SK-N-SH (cell line): ENCODE results near the gene MOCOS. TPM values are rescaled to one million over a fixed set of nuclear protein-coding genes. Genes with fewer than 3 reads are reported as not detected.
A peak's percentile ranks its signal among the peaks of the same experiment; 100 is the strongest.

Experiments used
- CTCF ChIA-PET: fragments of 300-600, 350-600 bp; formaldehyde crosslinking; extraction: SDS; loops from one replicate; lab custom pipeline; 2021; lab: Yijun Ruan, JAX
- POLR2A ChIA-PET: fragments of 350-600 bp; sonication (Branson Sonifier 250); formaldehyde crosslinking; extraction: SDS; loops from one replicate; lab custom pipeline; 2020; ENCODE audit warnings: antibody characterized with exemption, inconsistent platforms; lab: Yijun Ruan, JAX
- DNase-seq: peaks from one replicate; pipeline ENCODE4 v3.0.0; 2012
- H2AFZ ChIP-seq: fragments of 200-600 bp; sonication (generic); 2 replicates; pipeline ENCODE4 v1.8.1; 2016; ENCODE audit warnings: antibody characterized with exemption, mild to moderate bottlenecking, low read depth
- H3F3A ChIP-seq: fragments of 200-600 bp; sonication (generic); replicated peaks from 2 replicates; pipeline ENCODE3; 2016; ENCODE audit warnings: antibody characterized with exemption, mild to moderate bottlenecking; ENCODE audit not compliant: insufficient read depth
- H3K27ac ChIP-seq, 2 experiments: fragments of 200-500 bp in 1 of 2; fragments of 200-600 bp in 1 of 2; sonication (Bioruptor generic) in 1 of 2; sonication (generic), shearing (Covaris generic) in 1 of 2; 2 replicates each; pipeline versions ENCODE4 v1.5.1 to v1.6.1; 2014 to 2016; ENCODE audit warnings: low read depth in 2 of 2, inconsistent platforms in 1 of 2, low read length in 1 of 2, mild to moderate bottlenecking in 1 of 2, mixed read lengths in 1 of 2
- H3K27me3 ChIP-seq: fragments of 200-600 bp; sonication (generic), shearing (Covaris generic); 2 replicates; pipeline ENCODE4 v1.6.1; 2016; ENCODE audit warnings: mixed run types; ENCODE audit not compliant: insufficient read depth
- H3K36me3 ChIP-seq, 2 experiments: fragments of 200-500 bp in 1 of 2; fragments of 200-600 bp in 1 of 2; sonication (Bioruptor generic) in 1 of 2; sonication (generic) in 1 of 2; replicated peaks in 1 of 2; 2 replicates each; pipeline versions ENCODE3 to v1.5.1; 2014 to 2016; ENCODE audit warnings: low read length in 1 of 2, mild to moderate bottlenecking in 1 of 2; ENCODE audit not compliant: insufficient read depth in 2 of 2, control insufficient read depth in 1 of 2
- H3K4me1 ChIP-seq, 2 experiments: fragments of 200-500 bp in 1 of 2; fragments of 200-600 bp in 1 of 2; sonication (Bioruptor generic) in 1 of 2; sonication (generic), shearing (Covaris generic) in 1 of 2; 2 replicates each; pipeline versions ENCODE4 v1.5.1 to v1.6.1; 2014 to 2016; ENCODE audit warnings: low read depth in 1 of 2, low read length in 1 of 2, mixed run types in 1 of 2; ENCODE audit not compliant: insufficient read depth in 2 of 2, control insufficient read depth in 1 of 2
- H3K4me2 ChIP-seq: fragments of 200-600 bp; sonication (generic), shearing (Covaris generic); 2 replicates; pipeline ENCODE4 v1.6.1; 2017; ENCODE audit warnings: mixed run types
- H3K4me3 ChIP-seq, 2 experiments: fragments of 200-500 bp in 1 of 2; fragments of 200-600 bp in 1 of 2; sonication (Bioruptor generic) in 1 of 2; sonication (generic), shearing (Covaris generic) in 1 of 2; 2 replicates each; pipeline versions ENCODE4 v1.5.1 to v1.8.1; 2014 to 2016; ENCODE audit warnings: low read depth in 2 of 2, inconsistent platforms in 1 of 2, low read length in 1 of 2, mild to moderate bottlenecking in 1 of 2, mixed read lengths in 1 of 2, moderate library complexity in 1 of 2
- H3K79me2 ChIP-seq: fragments of 200-600 bp; sonication (generic); 2 replicates; pipeline ENCODE4 v1.8.1; 2017; ENCODE audit warnings: mild to moderate bottlenecking; ENCODE audit not compliant: insufficient read depth
- H3K9ac ChIP-seq: fragments of 200-600 bp; sonication (generic); 2 replicates; pipeline ENCODE4 v1.6.1; 2017; ENCODE audit warnings: mixed run types
- H3K9me2 ChIP-seq: fragments of 200-600 bp; sonication (generic); 2 replicates; pipeline ENCODE4 v1.6.1; 2017; ENCODE audit warnings: mixed run types
- H3K9me3 ChIP-seq: fragments of 200-600 bp; sonication (generic); 2 replicates; pipeline ENCODE4 v1.6.1; 2017; ENCODE audit warnings: mixed run types, mild to moderate bottlenecking, moderate library complexity
- H4K20me1 ChIP-seq: fragments of 200-600 bp; sonication (generic); 2 replicates; pipeline ENCODE4 v1.6.1; 2017; ENCODE audit warnings: mild to moderate bottlenecking, mixed run types; ENCODE audit not compliant: insufficient read depth
- CHD2 ChIP-seq: fragments of 150-350 bp; IDR thresholded peaks from 2 replicates; pipeline ENCODE4 v1.6.1; 2018; ENCODE audit warnings: low read length; ENCODE audit not compliant: partially characterized antibody
- FOSL2 ChIP-seq: IDR thresholded peaks from 2 replicates; pipeline ENCODE4 v1.4.0; 2012; ENCODE audit warnings: low read depth, mild to moderate bottlenecking, moderate library complexity, borderline replicate concordance
- FOXM1 ChIP-seq: IDR thresholded peaks from 2 replicates; pipeline ENCODE4 v1.4.0; 2012; ENCODE audit warnings: low read depth, mild to moderate bottlenecking
- GABPA ChIP-seq: IDR thresholded peaks from 2 replicates; pipeline ENCODE4 v1.4.0; 2012; ENCODE audit warnings: low read depth, mild to moderate bottlenecking
- GATA2 ChIP-seq: sonication (generic); formaldehyde crosslinking; IDR thresholded peaks from 2 replicates; pipeline ENCODE4 v1.5.0; 2020; ENCODE audit warnings: mild to moderate bottlenecking, missing genetic modification reagents
- IRF3 ChIP-seq: fragments of 150-350 bp; IDR thresholded peaks from 2 replicates; pipeline ENCODE4 v1.6.1; 2016; ENCODE audit warnings: mild to moderate bottlenecking, low read depth, low read length
- JUND ChIP-seq: IDR thresholded peaks from 2 replicates; pipeline ENCODE4 v1.4.0; 2012
- MAX ChIP-seq: IDR thresholded peaks from 2 replicates; pipeline ENCODE4 v1.4.0; 2012; ENCODE audit warnings: low read depth
- MXI1 ChIP-seq: IDR thresholded peaks from 2 replicates; pipeline ENCODE4 v1.6.1; 2012; ENCODE audit warnings: mild to moderate bottlenecking, low read depth, low read length, improper control_type of control experiment
- NFIC ChIP-seq: IDR thresholded peaks from 2 replicates; pipeline ENCODE4 v1.4.0; 2012; ENCODE audit warnings: borderline replicate concordance
- POLR2AphosphoS5 ChIP-seq: IDR thresholded peaks from 2 replicates; pipeline ENCODE4 v1.6.1; 2012; ENCODE audit warnings: low read depth, low read length
- RAD21 ChIP-seq: IDR thresholded peaks from 2 replicates; pipeline ENCODE4 v1.6.1; 2012; ENCODE audit warnings: mild to moderate bottlenecking, low read length
- REST ChIP-seq: IDR thresholded peaks from 2 replicates; pipeline ENCODE4 v1.6.1; 2012; ENCODE audit warnings: mild to moderate bottlenecking, low read depth, low read length, moderate library complexity
- RFX5 ChIP-seq: IDR thresholded peaks from 2 replicates; pipeline ENCODE4 v1.6.1; 2012; ENCODE audit warnings: mild to moderate bottlenecking, improper control_type of control experiment, low read length
- RXRA ChIP-seq: IDR thresholded peaks from 2 replicates; pipeline ENCODE4 v1.4.0; 2012; ENCODE audit warnings: low read depth, mild to moderate bottlenecking, borderline replicate concordance
- SIN3A ChIP-seq: IDR thresholded peaks from 2 replicates; pipeline ENCODE4 v1.6.1; 2012; ENCODE audit warnings: low read depth, mild to moderate bottlenecking, low read length, moderate library complexity, borderline replicate concordance
- SMC3 ChIP-seq: IDR thresholded peaks from 2 replicates; pipeline ENCODE4 v1.6.1; 2012; ENCODE audit warnings: low read depth, low read length, improper control_type of control experiment
- TCF12 ChIP-seq: IDR thresholded peaks from 2 replicates; pipeline ENCODE4 v1.4.0; 2012
- USF1 ChIP-seq: IDR thresholded peaks from 2 replicates; pipeline ENCODE4 v1.4.0; 2012; ENCODE audit warnings: low read depth, borderline replicate concordance
- WGBS: methylation state at CpG from one replicate; pipeline ENCODE4 v1.1.6; 2017; ENCODE audit warnings: low lambda C conversion rate; 5-methylcytosine and 5-hydroxymethylcytosine counted together
- polyA plus RNA-seq, 3 experiments: library from polyadenylated mRNA; depleted of rRNA; stranded (reverse); fragments of >200 nt; gene quantifications; 2 replicates each; pipeline ENCODE4 v1.2.3, GENCODE V29; 2012
- TF ChIP-seq, protein P1 (sequence below): IDR thresholded peaks from 2 replicates; pipeline ENCODE4; 2012
- TF ChIP-seq, protein P2 (sequence below): fragments of 150-350 bp; IDR thresholded peaks from 2 replicates; pipeline ENCODE4 v1.6.1; 2017; ENCODE audit warnings: antibody characterized with exemption, low read length, low read depth, borderline replicate concordance

MOCOS gene
- polyA plus RNA-seq, 1 of the 3 experiments (the other 2 are of a cell fraction) = 1.2 TPM

DNA sequence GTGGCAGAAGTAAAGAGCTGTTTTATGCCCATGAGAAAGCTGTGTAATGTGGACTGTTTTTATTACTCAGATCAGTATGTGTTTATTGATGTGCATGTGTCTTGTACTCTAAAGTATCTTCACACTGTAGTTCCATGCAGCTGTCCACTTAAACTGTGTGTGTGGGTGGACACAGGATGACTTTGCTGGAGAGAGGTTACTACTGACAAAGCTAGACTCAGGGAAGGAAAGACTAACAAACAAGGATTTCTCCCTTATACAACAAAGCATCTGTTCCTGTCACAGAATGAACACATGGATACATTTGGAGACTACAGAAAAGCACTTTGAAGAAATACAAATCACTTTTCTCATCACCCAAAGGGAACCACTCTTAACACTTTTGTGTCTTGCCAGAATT lies 120.2 kb downstream of the MOCOS start (continued):
- TF ChIP-seq IRF3 (no peak), MAX (no peak), RFX5 (no peak), GATA2 (CRISPR knock-in tag) (no peak), GABPA (no peak)
- TF ChIP-seq, protein P1, sequence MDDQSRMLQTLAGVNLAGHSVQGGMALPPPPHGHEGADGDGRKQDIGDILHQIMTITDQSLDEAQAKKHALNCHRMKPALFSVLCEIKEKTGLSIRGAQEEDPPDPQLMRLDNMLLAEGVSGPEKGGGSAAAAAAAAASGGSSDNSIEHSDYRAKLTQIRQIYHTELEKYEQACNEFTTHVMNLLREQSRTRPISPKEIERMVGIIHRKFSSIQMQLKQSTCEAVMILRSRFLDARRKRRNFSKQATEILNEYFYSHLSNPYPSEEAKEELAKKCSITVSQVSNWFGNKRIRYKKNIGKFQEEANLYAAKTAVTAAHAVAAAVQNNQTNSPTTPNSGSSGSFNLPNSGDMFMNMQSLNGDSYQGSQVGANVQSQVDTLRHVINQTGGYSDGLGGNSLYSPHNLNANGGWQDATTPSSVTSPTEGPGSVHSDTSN = no peak

DNA sequence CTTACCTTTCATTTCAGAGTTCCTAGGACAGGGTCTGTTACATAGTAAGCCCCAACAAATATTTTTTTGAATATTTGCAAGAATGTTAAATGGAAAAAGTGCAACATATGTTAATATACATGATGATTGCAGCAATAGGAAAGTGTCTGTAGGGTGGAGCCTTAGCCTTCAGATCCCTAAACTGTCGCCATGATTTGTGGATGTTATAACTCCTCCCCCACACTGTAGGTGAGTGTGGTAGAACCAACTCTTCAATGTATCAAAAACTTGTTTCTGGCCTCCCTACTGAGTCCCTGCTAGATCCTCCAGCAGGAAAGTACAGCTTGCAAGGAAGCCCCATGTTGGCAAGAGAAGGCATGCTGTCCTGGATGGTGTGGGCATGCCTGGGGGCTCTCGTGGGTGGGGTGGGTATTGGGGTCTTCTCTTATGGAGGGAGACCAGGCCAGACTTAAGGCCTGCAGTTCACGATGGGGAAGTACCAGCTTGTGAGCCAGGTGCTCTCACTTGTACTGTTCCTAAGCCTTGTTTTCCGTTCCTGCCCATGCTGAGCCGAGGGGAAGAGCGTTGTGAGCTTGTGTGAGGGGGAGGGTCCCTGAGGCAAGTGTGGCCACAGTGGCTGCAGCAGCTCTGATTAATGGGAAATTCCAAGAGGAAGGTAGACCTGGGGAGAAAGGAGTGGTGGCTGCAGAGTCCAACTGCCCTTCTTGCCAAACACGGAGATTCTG lies 121.6 kb downstream of the MOCOS start:
- no peaks in the 10 kb centered on the region for H4K20me1 ChIP-seq
- no peaks in the 10 kb centered on the region for H3K9me3 ChIP-seq
- no peaks in the 10 kb centered on the region for H3K79me2 ChIP-seq
- peaks cover 10 to 35% of the 10 kb centered on the region in 2 experiments for H3K4me1 ChIP-seq
- CTCF ChIA-PET = interaction anchor here (1.1 to 4.2 kb wide), 5 partner anchors 12 to 84 kb away, joined by 3 to 21 read pairs (median 3); partner anchors contain the start of gene FHOD3
- H3K4me2 ChIP-seq = peak overlapping the region; percentile 65; the same call in 1 of the 2 replicates
- POLR2A ChIA-PET = interaction anchor here (0.9 to 1.4 kb wide), 2 partner anchors 9 to 11 kb away, joined by 3 to 13 read pairs; partner anchors contain the start of gene FHOD3
- H3K9me2 ChIP-seq = no peaks in the 10 kb centered on the region
- peak; percentile 39 for DNase-seq
- H3K36me3 ChIP-seq = no peaks in the 10 kb centered on the region
- peak overlapping the region; percentile 92 to 93 for H3K27ac ChIP-seq
- H3K4me3 ChIP-seq = no peak overlapping the region; a peak in 1 of 4 replicates
- H3K27me3 ChIP-seq = peaks cover under 1% of the 10 kb centered on the region; the same call in 1 of the 2 replicates
- TF ChIP-seq REST = no peak
- no peak for TF ChIP-seq RAD21
- no peak for TF ChIP-seq POLR2AphosphoS5
- no peak for TF ChIP-seq MXI1
- TF ChIP-seq RFX5 = no peak
- no peak for TF ChIP-seq USF1
- TF ChIP-seq CHD2 = no peak
- TF ChIP-seq SMC3 = no peak
- no peak for TF ChIP-seq FOXM1
- TF ChIP-seq, protein P1 = no peak
- TF ChIP-seq, protein P2, sequence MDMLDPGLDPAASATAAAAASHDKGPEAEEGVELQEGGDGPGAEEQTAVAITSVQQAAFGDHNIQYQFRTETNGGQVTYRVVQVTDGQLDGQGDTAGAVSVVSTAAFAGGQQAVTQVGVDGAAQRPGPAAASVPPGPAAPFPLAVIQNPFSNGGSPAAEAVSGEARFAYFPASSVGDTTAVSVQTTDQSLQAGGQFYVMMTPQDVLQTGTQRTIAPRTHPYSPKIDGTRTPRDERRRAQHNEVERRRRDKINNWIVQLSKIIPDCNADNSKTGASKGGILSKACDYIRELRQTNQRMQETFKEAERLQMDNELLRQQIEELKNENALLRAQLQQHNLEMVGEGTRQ = no peak
- no peak for TF ChIP-seq SIN3A
- no peak for TF ChIP-seq GABPA
- no peak for TF ChIP-seq NFIC
- TF ChIP-seq RXRA = no peak
- TF ChIP-seq FOSL2 = no peak
- no peak for TF ChIP-seq JUND
- no peak for TF ChIP-seq TCF12
- TF ChIP-seq, all 33 proteins: peak for 0
- 54% methylated on average over 6 of the region's 7 CpGs for WGBS
- no peak overlapping the region; the same call in 1 of the 2 replicates for H3K9ac ChIP-seq
- H3F3A ChIP-seq = peaks cover 17% of the 10 kb centered on the region
- H2AFZ ChIP-seq = no peak overlapping the region
